Chondrocyte (in vitro differentiated cells): Measurements from ENCODE around the gene EYA2. TPM values are rescaled to one million over a fixed set of nuclear protein-coding genes. Genes with fewer than 3 reads are reported as not detected.

ENCODE experiments used
- DNase-seq: peaks from one replicate; pipeline ENCODE4 v3.0.0; 2021; ENCODE audit warnings: mixed read lengths, low spot score
- H3K27ac Mint-ChIP-seq: one replicate; pipeline ENCODE4 v1.8.0; 2021; ENCODE audit warnings: mild to moderate bottlenecking, moderate library complexity, mixed read lengths; ENCODE audit not compliant: unreplicated experiment
- H3K27me3 Mint-ChIP-seq: 2 replicates; pipeline ENCODE4 v1.8.0; 2021; ENCODE audit warnings: low read depth, mixed read lengths
- H3K36me3 Mint-ChIP-seq: 2 replicates; pipeline ENCODE4 v1.8.0; 2021; ENCODE audit warnings: low read depth, mixed read lengths
- H3K4me1 Mint-ChIP-seq: 2 replicates; pipeline ENCODE4 v1.8.0; 2021; ENCODE audit warnings: low read depth, mild to moderate bottlenecking, mixed read lengths
- H3K4me3 Mint-ChIP-seq: one replicate; pipeline ENCODE4 v1.8.0; 2021; ENCODE audit warnings: mild to moderate bottlenecking, moderate library complexity, mixed read lengths; ENCODE audit not compliant: unreplicated experiment
- H3K9me3 Mint-ChIP-seq: 2 replicates; pipeline ENCODE4 v1.8.0; 2021; ENCODE audit warnings: low read depth, mixed read lengths
- CTCF ChIP-seq: fragments of 200-600 bp; sonication (generic); IDR thresholded peaks from 2 replicates; pipeline ENCODE4 v1.5.0; 2021; ENCODE audit warnings: antibody characterized with exemption, mild to moderate bottlenecking, moderate library complexity
- total RNA-seq: library from RNA; stranded (reverse); gene quantifications from 3 replicates; pipeline ENCODE4 v1.2.1, GENCODE V29; 2021

The EYA2 gene
- total RNA-seq, 1 donor from 2014 or later, result 0.32 TPM

DNA sequence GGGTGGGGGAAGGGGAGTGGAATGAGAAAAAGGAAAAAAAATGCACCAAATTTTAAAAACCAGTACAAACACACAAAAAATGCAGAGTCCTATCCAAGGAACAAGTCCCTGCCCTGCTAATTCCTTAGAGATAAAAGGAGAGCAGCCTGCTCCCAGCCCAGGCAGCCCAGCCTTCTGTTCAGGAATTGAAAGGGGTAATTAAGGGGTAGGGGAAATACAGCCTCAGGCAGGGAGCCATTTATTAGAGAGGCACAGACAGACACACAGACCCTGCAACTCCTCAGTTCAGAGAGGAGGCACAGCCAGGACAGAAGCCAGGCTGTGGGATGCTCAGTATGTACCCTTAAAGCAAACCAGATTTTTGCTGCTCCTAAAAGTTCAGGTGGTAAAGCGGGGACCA lies 137.2 kb downstream of the EYA2 start:
- Mint-ChIP-seq H3K36me3 (no peaks in the 10 kb centered on the region), H3K4me3 (no peak overlapping the region), H3K27ac (no peak overlapping the region), H3K9me3 (no peaks in the 10 kb centered on the region), H3K4me1 (peaks cover 16% of the 10 kb centered on the region), H3K27me3 (peaks cover 25% of the 10 kb centered on the region)
- TF ChIP-seq CTCF, result no peak
- no peak for DNase-seq

DNA sequence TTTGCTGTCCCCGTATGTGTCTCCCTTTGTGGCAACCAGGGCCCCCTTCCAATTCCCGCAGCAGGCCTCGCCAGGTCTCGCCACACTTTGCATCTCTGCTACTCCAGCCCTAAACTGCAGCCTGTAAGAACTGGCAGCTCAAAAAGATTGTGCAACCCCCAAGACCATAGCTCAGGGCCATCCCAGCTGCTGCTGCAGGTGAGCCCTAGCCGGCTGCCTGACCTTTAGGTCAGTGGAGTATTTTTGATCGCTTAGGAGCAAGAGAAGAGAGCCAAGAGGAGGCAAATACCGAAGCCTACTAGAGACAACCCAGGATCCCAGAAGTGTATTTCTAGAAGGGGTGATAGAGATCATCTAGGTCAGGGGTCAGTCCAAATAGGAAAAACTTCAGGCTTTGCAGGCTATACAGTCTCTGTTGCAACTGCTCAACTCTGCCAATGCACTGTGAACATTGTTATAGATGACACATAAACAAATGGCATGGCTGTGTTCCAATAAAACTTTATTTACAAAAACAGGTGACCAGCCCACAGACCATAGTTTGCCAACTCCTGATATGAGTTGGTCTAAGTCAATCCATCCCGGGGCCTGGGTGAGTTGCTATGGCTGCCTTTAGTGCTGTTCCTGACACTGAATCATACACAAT lies 138.4 kb downstream of the EYA2 start:
- H3K27me3 Mint-ChIP-seq, result peaks cover 22% of the 10 kb centered on the region
- H3K36me3 Mint-ChIP-seq, result no peaks in the 10 kb centered on the region
- DNase-seq, result no peak
- no peak overlapping the region for H3K27ac Mint-ChIP-seq
- H3K9me3 Mint-ChIP-seq, result no peaks in the 10 kb centered on the region
- H3K4me1 Mint-ChIP-seq, result peaks cover 18% of the 10 kb centered on the region
- no peak for TF ChIP-seq CTCF
- H3K4me3 Mint-ChIP-seq, result no peak overlapping the region

GRCh38 chr20:47033665-47034064 lies 139.0 kb downstream of the EYA2 start:
- peaks cover 22% of the 10 kb centered on the region for H3K27me3 Mint-ChIP-seq
- H3K4me3 Mint-ChIP-seq, result no peak overlapping the region
- no peaks in the 10 kb centered on the region for H3K9me3 Mint-ChIP-seq
- DNase-seq, result no peak
- no peaks in the 10 kb centered on the region for H3K36me3 Mint-ChIP-seq
- peaks cover 20% of the 10 kb centered on the region for H3K4me1 Mint-ChIP-seq
- no peak overlapping the region for H3K27ac Mint-ChIP-seq
- TF ChIP-seq CTCF, result no peak

DNA sequence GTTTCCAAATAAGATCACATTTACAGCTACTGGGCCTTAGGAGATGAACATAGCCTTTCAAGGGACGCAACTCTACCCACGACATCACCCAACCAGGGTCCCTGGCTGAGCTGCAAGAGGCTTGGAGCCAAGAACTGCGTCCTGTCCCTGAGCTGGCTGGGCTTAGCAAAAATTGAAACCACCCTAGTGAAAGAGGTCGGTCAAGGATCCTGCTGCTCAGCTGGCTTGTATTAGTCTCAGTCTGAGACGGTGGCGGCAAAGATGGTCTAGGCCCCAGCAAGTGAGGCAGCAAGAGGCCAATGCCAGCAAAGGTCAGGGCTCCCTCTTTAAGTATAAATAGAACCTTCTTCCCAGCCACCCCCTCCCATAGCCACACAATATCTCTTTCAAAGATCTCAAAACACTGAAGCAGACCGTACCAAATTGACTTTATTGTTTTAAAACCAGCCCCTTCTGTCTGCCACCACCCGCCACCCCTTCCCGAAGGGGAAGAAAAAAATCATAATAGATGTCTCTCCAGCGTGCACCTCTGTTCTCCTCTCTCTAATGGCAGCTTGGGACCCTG lies 140.5 kb downstream of the EYA2 start:
- no peak for DNase-seq
- no peak for TF ChIP-seq CTCF
- no peaks in the 10 kb centered on the region for H3K9me3 Mint-ChIP-seq
- H3K27me3 Mint-ChIP-seq, result peaks cover 16% of the 10 kb centered on the region
- no peaks in the 10 kb centered on the region for H3K36me3 Mint-ChIP-seq
- peaks cover 23% of the 10 kb centered on the region for H3K4me1 Mint-ChIP-seq
- H3K4me3 Mint-ChIP-seq, result no peak overlapping the region
- H3K27ac Mint-ChIP-seq, result no peak overlapping the region

- DNase-seq, result no peak
- H3K4me3 Mint-ChIP-seq, result no peak overlapping the region
- H3K4me1 Mint-ChIP-seq, result peaks cover 23% of the 10 kb centered on the region
Measured at GRCh38 chr20:47036091-47036870, 141.6 kb downstream of the EYA2 start.

More at GRCh38 chr20:47036091-47036870, 141.6 kb downstream of the EYA2 start:
- TF ChIP-seq CTCF, result no peak
- H3K27me3 Mint-ChIP-seq, result peaks cover 9% of the 10 kb centered on the region
- no peaks in the 10 kb centered on the region for H3K9me3 Mint-ChIP-seq
- no peaks in the 10 kb centered on the region for H3K36me3 Mint-ChIP-seq
- H3K27ac Mint-ChIP-seq, result no peak overlapping the region
